Panc1 (cell line): ENCODE measurements around the gene EFNB1. TPM values are rescaled to one million over a fixed set of nuclear protein-coding genes. Genes with fewer than 3 reads are reported as not detected.

Experiments used
- ATAC-seq: fragments of 200-7000 bp; cut with Tn5 transposase; 2 replicates; pipeline ENCODE4 v1.9.1; 2020; ENCODE audit warnings: mild to moderate bottlenecking, moderate library complexity
- BruUV-seq: library from RNA; stranded (reverse); fragments of 400-500 nt; replicated peaks from 2 replicates; lab custom pipeline; 2021; lab: Mats Ljungman, UMichigan
- CTCF ChIA-PET: fragments of 300-600 bp; sonication (Branson Sonifier 250); formaldehyde crosslinking; loops from one replicate; lab custom pipeline; 2022; ENCODE audit warnings: antibody characterized with exemption; lab: Charles Lee
- POLR2A ChIA-PET: fragments of 300-600 bp; sonication (Branson Sonifier 250); formaldehyde crosslinking; loops from one replicate; lab custom pipeline; 2022; ENCODE audit warnings: antibody characterized with exemption; lab: Charles Lee
- DNase-seq: peaks from one replicate; pipeline ENCODE4 v3.0.0-alpha.2; 2010; ENCODE audit warnings: low read depth, low spot score
- H3K27ac ChIP-seq: 2 replicates; pipeline ENCODE4 v1.5.1; 2011; ENCODE audit warnings: mild to moderate bottlenecking, low read length, inconsistent platforms
- H3K27me3 ChIP-seq: fragments of 200-500 bp; sonication (Bioruptor generic); 2 replicates; pipeline ENCODE4 v1.6.0; 2014; ENCODE audit warnings: low read length, inconsistent platforms; ENCODE audit not compliant: control insufficient read depth, insufficient read depth
- H3K36me3 ChIP-seq: fragments of 200-500 bp; sonication (Bioruptor generic); 2 replicates; pipeline ENCODE4 v1.5.1; 2014; ENCODE audit warnings: inconsistent platforms, mild to moderate bottlenecking, low read length, moderate library complexity; ENCODE audit not compliant: control insufficient read depth, insufficient read depth
- H3K4me1 ChIP-seq: 2 replicates; pipeline ENCODE4 v1.5.1; 2011; ENCODE audit warnings: inconsistent platforms, mild to moderate bottlenecking, low read length, moderate library complexity; ENCODE audit not compliant: control insufficient read depth, insufficient read depth
- H3K4me3 ChIP-seq, 2 experiments: 2 replicates each; pipeline ENCODE4 v1.5.1; 2011 to 2012; ENCODE audit warnings: low read depth in 2 of 2, low read length in 2 of 2, mild to moderate bottlenecking in 2 of 2, inconsistent platforms in 1 of 2, moderate library complexity in 1 of 2
- H3K9me3 ChIP-seq: fragments of 200-500 bp; sonication (Bioruptor generic); 2 replicates; pipeline ENCODE4 v1.5.1; 2014; ENCODE audit warnings: low read depth, mild to moderate bottlenecking, inconsistent platforms, low read length, moderate library complexity; ENCODE audit not compliant: control insufficient read depth, insufficient read depth
- POLR2AphosphoS5 ChIP-seq: IDR thresholded peaks from 2 replicates; pipeline ENCODE4 v1.6.1; 2012; ENCODE audit warnings: mild to moderate bottlenecking, low read depth, low read length, moderate library complexity
- REST ChIP-seq, 2 experiments: IDR thresholded peaks; 2 replicates each; pipeline ENCODE4 v1.6.1; 2011 to 2012; ENCODE audit warnings: low read depth in 2 of 2, control low read depth in 1 of 2, low read length in 1 of 2, mild to moderate bottlenecking in 1 of 2, moderate library complexity in 1 of 2; ENCODE audit not compliant: insufficient read depth in 1 of 2
- SIN3A ChIP-seq: IDR thresholded peaks from 2 replicates; pipeline ENCODE4 v1.6.1; 2012; ENCODE audit warnings: low read depth, mild to moderate bottlenecking, low read length, moderate library complexity, borderline replicate concordance; ENCODE audit not compliant: insufficient read depth
- TCF7L2 ChIP-seq: IDR thresholded peaks from 2 replicates; pipeline ENCODE4 v1.6.1; 2011; ENCODE audit warnings: mild to moderate bottlenecking, low read depth, low read length, inconsistent platforms
- in situ Hi-C: cut with HindIII; loops from 2 replicates; pipeline ENCODE4 v1.10.0; 2016; ENCODE audit warnings: low sequenced_read_pairs, low pct_unique_long_range_greater_than_20kb
- intact Hi-C: fragments of 100-400 bp; cut with micrococcal nuclease; formaldehyde crosslinking; loops from one replicate; pipeline ENCODE4 v1.10.0; 2022; ENCODE audit not compliant: unreplicated experiment
- total RNA-seq: library from RNA; stranded (reverse); gene quantifications from one replicate; pipeline ENCODE4 v1.2.1, GENCODE V29; 2021; ENCODE audit not compliant: unreplicated experiment
- TF ChIP-seq, protein P1 (sequence below): fragments of 450-650 bp; IDR thresholded peaks from 2 replicates; pipeline ENCODE4 v1.5.1; 2017; ENCODE audit warnings: mild to moderate bottlenecking

Gene EFNB1
- total RNA-seq, 1 experiment from 2014 or later, result 12.9 TPM

GRCh38 chrX:68883800-68884199 lies 55.0 kb downstream of the EFNB1 start:
- ATAC-seq (no peak), DNase-seq (no peak)
- Histone ChIP-seq H3K4me3 (no peak overlapping the region), H3K4me1 (no peaks in the 10 kb centered on the region), H3K27ac (no peak overlapping the region), H3K9me3 (no peaks in the 10 kb centered on the region), H3K36me3 (no peaks in the 10 kb centered on the region), H3K27me3 (peaks cover 3% of the 10 kb centered on the region; the same call in 1 of the 2 replicates)
- intact Hi-C loops (no loop called here), in situ Hi-C loops (no loop called here)
- ChIA-PET CTCF (no interaction called here), POLR2A (no interaction called here)
- TF ChIP-seq REST (IDR thresholded peaks at IDR 0.05; ENCODE audit: insufficient read depth in 1 of 2, low read depth in 2 of 2, low read length in 1 of 2) (no peak), POLR2AphosphoS5 (no peak), TCF7L2 (no peak)
- TF ChIP-seq, protein P1, sequence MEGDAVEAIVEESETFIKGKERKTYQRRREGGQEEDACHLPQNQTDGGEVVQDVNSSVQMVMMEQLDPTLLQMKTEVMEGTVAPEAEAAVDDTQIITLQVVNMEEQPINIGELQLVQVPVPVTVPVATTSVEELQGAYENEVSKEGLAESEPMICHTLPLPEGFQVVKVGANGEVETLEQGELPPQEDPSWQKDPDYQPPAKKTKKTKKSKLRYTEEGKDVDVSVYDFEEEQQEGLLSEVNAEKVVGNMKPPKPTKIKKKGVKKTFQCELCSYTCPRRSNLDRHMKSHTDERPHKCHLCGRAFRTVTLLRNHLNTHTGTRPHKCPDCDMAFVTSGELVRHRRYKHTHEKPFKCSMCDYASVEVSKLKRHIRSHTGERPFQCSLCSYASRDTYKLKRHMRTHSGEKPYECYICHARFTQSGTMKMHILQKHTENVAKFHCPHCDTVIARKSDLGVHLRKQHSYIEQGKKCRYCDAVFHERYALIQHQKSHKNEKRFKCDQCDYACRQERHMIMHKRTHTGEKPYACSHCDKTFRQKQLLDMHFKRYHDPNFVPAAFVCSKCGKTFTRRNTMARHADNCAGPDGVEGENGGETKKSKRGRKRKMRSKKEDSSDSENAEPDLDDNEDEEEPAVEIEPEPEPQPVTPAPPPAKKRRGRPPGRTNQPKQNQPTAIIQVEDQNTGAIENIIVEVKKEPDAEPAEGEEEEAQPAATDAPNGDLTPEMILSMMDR, result no peak
- no TSS peak for BruUV-seq

DNA sequence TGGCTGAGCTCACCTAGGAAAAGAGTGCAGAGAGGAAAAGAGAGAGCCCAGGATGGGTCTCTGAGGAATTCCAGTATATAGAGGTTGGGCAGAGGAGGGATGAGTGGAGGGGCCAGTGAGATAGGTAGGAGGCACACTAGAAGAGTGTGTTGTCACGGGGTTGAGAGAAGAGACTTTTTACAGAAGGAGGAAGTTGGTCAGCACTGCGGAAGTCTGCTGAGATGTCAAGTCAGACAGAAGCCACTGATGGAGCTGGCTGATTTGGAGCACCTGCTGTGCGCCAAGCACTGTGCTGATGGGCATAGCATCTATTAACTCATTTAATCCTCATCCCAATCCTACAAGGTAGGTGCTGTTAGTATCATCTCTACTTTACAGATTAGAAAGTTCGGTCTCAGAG lies 60.4 kb downstream of the EFNB1 start:
- ChIA-PET CTCF (no interaction called here), POLR2A (no interaction called here)
- H3K4me1 ChIP-seq, result no peaks in the 10 kb centered on the region
- H3K27me3 ChIP-seq, result peaks cover 5% of the 10 kb centered on the region; the same call in 1 of the 2 replicates
- TF ChIP-seq TCF7L2 (no peak), SIN3A (no peak), REST (IDR thresholded peaks at IDR 0.05; ENCODE audit: insufficient read depth in 1 of 2, low read depth in 2 of 2, low read length in 1 of 2) (no peak), POLR2AphosphoS5 (no peak)
- TF ChIP-seq, protein P1, result no peak
- no peak overlapping the region for H3K4me3 ChIP-seq
- no peaks in the 10 kb centered on the region for H3K9me3 ChIP-seq
- no peak overlapping the region for H3K27ac ChIP-seq
- no peaks in the 10 kb centered on the region for H3K36me3 ChIP-seq
- ATAC-seq (no peak), DNase-seq (no peak)
- intact Hi-C loops, result no loop called here
- no TSS peak for BruUV-seq
- in situ Hi-C loops, result no loop called here

Other genes starting within 250 kb of the EFNB1 start
- 4.6 TPM for gene STARD8, start 181.4 kb upstream of the EFNB1 start, total RNA-seq